NB4 (cell line): ENCODE results near the gene DSTN.

Experiments used
- DNase-seq: peaks from one replicate; pipeline ENCODE4 v3.0.0; 2010; ENCODE audit warnings: low read depth
- H3K4me3 ChIP-seq: one replicate; pipeline ENCODE4 v1.5.1; 2011; ENCODE audit warnings: mild to moderate bottlenecking, low read depth, low read length, moderate library complexity
- CTCF ChIP-seq: IDR thresholded peaks from one replicate; pipeline ENCODE4 v1.5.1; 2012; ENCODE audit warnings: low read depth, low read length
- MAX ChIP-seq: IDR thresholded peaks from 2 replicates; pipeline ENCODE4 v1.6.1; 2011; ENCODE audit warnings: low read depth, low read length
- MYC ChIP-seq: IDR thresholded peaks from 2 replicates; pipeline ENCODE4 v1.6.1; 2011; ENCODE audit warnings: low read depth, low read length
- POLR2A ChIP-seq: IDR thresholded peaks from 2 replicates; pipeline ENCODE4 v1.6.1; 2011; ENCODE audit warnings: mild to moderate bottlenecking; ENCODE audit not compliant: insufficient read length; ENCODE audit errors: extremely low read depth

The DSTN gene

DNA sequence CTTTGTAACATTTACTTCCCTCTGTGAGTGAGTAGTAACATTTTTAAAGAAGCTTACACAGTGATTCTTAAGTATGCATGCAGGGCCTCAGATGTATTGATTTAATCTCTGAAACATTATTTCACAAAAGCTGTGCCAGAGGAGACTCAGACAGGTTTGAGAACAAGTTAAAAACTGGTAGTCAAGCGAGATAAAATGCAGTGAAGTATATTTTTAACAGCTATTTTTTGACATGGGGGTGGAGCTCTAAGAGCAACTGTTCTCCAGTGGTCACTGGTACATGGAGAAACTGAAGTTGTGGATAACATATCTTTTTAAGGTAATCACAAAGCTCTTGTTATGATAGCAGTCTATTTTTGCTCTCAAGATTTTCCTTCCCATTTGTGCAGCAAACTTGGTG lies 20.4 kb downstream of the DSTN start:
- no peak overlapping the region for H3K4me3 ChIP-seq
- no peak for DNase-seq
- TF ChIP-seq POLR2A (no peak), CTCF (no peak), MYC (no peak)

GRCh38 chr20:17593902-17594301 lies 24.0 kb downstream of the DSTN start:
- DNase-seq = no peak
- H3K4me3 ChIP-seq = no peak overlapping the region
- TF ChIP-seq CTCF = no peak
- no peak for TF ChIP-seq MAX
- TF ChIP-seq POLR2A = no peak
- no peak for TF ChIP-seq MYC

GRCh38 chr20:17594443-17594842 lies 24.6 kb downstream of the DSTN start:
- no peak for TF ChIP-seq CTCF
- H3K4me3 ChIP-seq = no peak overlapping the region
- DNase-seq = no peak

- H3K4me3 ChIP-seq = no peak overlapping the region
- TF ChIP-seq MYC (no peak), CTCF (no peak), POLR2A (no peak)
- no peak for DNase-seq
Measured at GRCh38 chr20:17595856-17596255, 26.0 kb downstream of the DSTN start.

- TF ChIP-seq CTCF (no peak), POLR2A (no peak), MYC (no peak), MAX (no peak)
- no peak overlapping the region for H3K4me3 ChIP-seq
- DNase-seq = no peak
Measured at GRCh38 chr20:17598013-17598550, 28.2 kb downstream of the DSTN start.

- DNase-seq = no peak
- H3K4me3 ChIP-seq = no peak overlapping the region
- TF ChIP-seq CTCF (no peak), MYC (no peak), MAX (no peak), POLR2A (no peak)
Measured at GRCh38 chr20:17601957-17602356, 32.1 kb downstream of the DSTN start.
